Measurements from ENCODE around the gene MCM6.
A peak's percentile ranks its signal among the peaks of the same experiment; 100 is the strongest.

Gene MCM6

GRCh38 chr2:135831180-135831812 lies 44.9 kb downstream of the MCM6 start:
- no peaks in the 10 kb centered on the region for H3K4me1 ChIP-seq
- H3K27me3 ChIP-seq = no peaks in the 10 kb centered on the region
- peak; percentile 13 for DNase-seq
- H3K9me3 ChIP-seq = no peaks in the 10 kb centered on the region
- H3K36me3 ChIP-seq = no peaks in the 10 kb centered on the region
- H3K4me3 ChIP-seq (ENCODE audit: low read depth, low read length) = no peak overlapping the region
- TF ChIP-seq CTCF (IDR thresholded peaks at IDR 0.05; ENCODE audit: low read depth, low read length) = no peak

- no peak for DNase-seq
- no peak for TF ChIP-seq CTCF (IDR thresholded peaks at IDR 0.05; ENCODE audit: low read depth, low read length)
Measured at GRCh38 chr2:135829378-135830135, 46.7 kb downstream of the MCM6 start.

GRCh38 chr2:135826544-135826943 lies 49.7 kb downstream of the MCM6 start:
- no peaks in the 10 kb centered on the region for H3K27me3 ChIP-seq
- DNase-seq = no peak
- no peaks in the 10 kb centered on the region for H3K9me3 ChIP-seq
- no peak overlapping the region for H3K4me3 ChIP-seq (ENCODE audit: low read depth, low read length)
- no peaks in the 10 kb centered on the region for H3K4me1 ChIP-seq
- no peak for TF ChIP-seq CTCF (IDR thresholded peaks at IDR 0.05; ENCODE audit: low read depth, low read length)
- H3K36me3 ChIP-seq = no peaks in the 10 kb centered on the region

More at GRCh38 chr2:135829378-135830135, 46.7 kb downstream of the MCM6 start:
- H3K9me3 ChIP-seq = no peaks in the 10 kb centered on the region
- H3K36me3 ChIP-seq = no peaks in the 10 kb centered on the region
- no peaks in the 10 kb centered on the region for H3K27me3 ChIP-seq
- H3K4me1 ChIP-seq = no peaks in the 10 kb centered on the region
- H3K4me3 ChIP-seq (ENCODE audit: low read depth, low read length) = no peak overlapping the region

GRCh38 chr2:135825550-135826176 lies 50.6 kb downstream of the MCM6 start:
- Histone ChIP-seq H3K4me1 (no peaks in the 10 kb centered on the region), H3K27me3 (no peaks in the 10 kb centered on the region), H3K4me3 (ENCODE audit: low read depth, low read length) (no peak overlapping the region), H3K36me3 (no peaks in the 10 kb centered on the region), H3K9me3 (no peaks in the 10 kb centered on the region)
- TF ChIP-seq CTCF (IDR thresholded peaks at IDR 0.05; ENCODE audit: low read depth, low read length) = no peak
- DNase-seq = no peak

GRCh38 chr2:135825131-135825530 lies 51.1 kb downstream of the MCM6 start:
- TF ChIP-seq CTCF (IDR thresholded peaks at IDR 0.05; ENCODE audit: low read depth, low read length) = no peak

GRCh38 chr2:135822855-135823254 lies 53.4 kb downstream of the MCM6 start:
- Histone ChIP-seq H3K27me3 (no peaks in the 10 kb centered on the region), H3K4me3 (ENCODE audit: low read depth, low read length) (no peak overlapping the region), H3K9me3 (no peaks in the 10 kb centered on the region), H3K36me3 (no peaks in the 10 kb centered on the region), H3K4me1 (no peaks in the 10 kb centered on the region)
- DNase-seq = no peak
- no peak for TF ChIP-seq CTCF (IDR thresholded peaks at IDR 0.05; ENCODE audit: low read depth, low read length)

More at GRCh38 chr2:135825131-135825530, 51.1 kb downstream of the MCM6 start:
- no peaks in the 10 kb centered on the region for H3K4me1 ChIP-seq
- no peaks in the 10 kb centered on the region for H3K27me3 ChIP-seq
- H3K9me3 ChIP-seq = no peaks in the 10 kb centered on the region
- H3K4me3 ChIP-seq (ENCODE audit: low read depth, low read length) = no peak overlapping the region
- DNase-seq = no peak
- H3K36me3 ChIP-seq = no peaks in the 10 kb centered on the region

Measured in BE2C (cell line).